HK-2 (cell line): ENCODE results near the gene LARP4B.

Experiments
- DNase-seq: peaks from one replicate; pipeline ENCODE4 v3.0.0-alpha.2; 2018; ENCODE audit not compliant: unreplicated experiment

Gene LARP4B

GRCh38 chr10:931326-932318, at the start of gene LARP4B:
Gene LARP4B, minus strand, starts transcription at chr10:931705. Its CDS starts 45,984 bp downstream, at chr10:885721.
- peak; percentile 92 for DNase-seq

GRCh38 chr10:980468-981093, 49.1 kb upstream of the LARP4B start:
- no peak for DNase-seq

GRCh38 chr10:978826-979421, 47.4 kb upstream of the LARP4B start:
- no peak for DNase-seq

- DNase-seq, result no peak
These were observed 44.8 kb upstream of the LARP4B start for GRCh38 chr10:976316-976715.

GRCh38 chr10:974785-975074, 43.2 kb upstream of the LARP4B start:
- no peak for DNase-seq

- DNase-seq, result peak; percentile 43
These were observed 42.7 kb upstream of the LARP4B start for GRCh38 chr10:974038-974784.

GRCh38 chr10:972763-973162, 41.3 kb upstream of the LARP4B start:
- DNase-seq, result no peak

GRCh38 chr10:971613-972012, 40.1 kb upstream of the LARP4B start:
- no peak for DNase-seq

- no peak for DNase-seq
These were observed 39.6 kb upstream of the LARP4B start for GRCh38 chr10:971150-971542.

- DNase-seq, result no peak
These were observed 39.0 kb upstream of the LARP4B start for GRCh38 chr10:970311-971149.

GRCh38 chr10:969473-970150, 38.1 kb upstream of the LARP4B start:
- DNase-seq, result no peak

- no peak for DNase-seq
These were observed 37.2 kb upstream of the LARP4B start for GRCh38 chr10:968546-969199.

GRCh38 chr10:966466-967235, 35.1 kb upstream of the LARP4B start:
- no peak for DNase-seq

GRCh38 chr10:964988-965417, 33.5 kb upstream of the LARP4B start:
- no peak for DNase-seq

- DNase-seq, result no peak
These were observed 32.9 kb upstream of the LARP4B start for GRCh38 chr10:964321-964987.

GRCh38 chr10:963655-964054, 32.1 kb upstream of the LARP4B start:
- DNase-seq, result no peak

- no peak for DNase-seq
These were observed 31.7 kb upstream of the LARP4B start for GRCh38 chr10:963186-963585.

- DNase-seq, result no peak
These were observed 30.8 kb upstream of the LARP4B start for GRCh38 chr10:962342-962741.

GRCh38 chr10:958856-959255, 27.4 kb upstream of the LARP4B start:
- no peak for DNase-seq
